NB4 (cell line): ENCODE data around the gene GLT6D1.

Experiments used
- MYC ChIP-seq: IDR thresholded peaks from 2 replicates; pipeline ENCODE4 v1.6.1; 2011; ENCODE audit warnings: low read depth, low read length
- POLR2A ChIP-seq: IDR thresholded peaks from 2 replicates; pipeline ENCODE4 v1.6.1; 2011; ENCODE audit warnings: mild to moderate bottlenecking; ENCODE audit not compliant: insufficient read length; ENCODE audit errors: extremely low read depth
- TF ChIP-seq, protein P1 (sequence below): IDR thresholded peaks from one replicate; pipeline ENCODE4 v1.5.1; 2012; ENCODE audit warnings: low read depth, low read length
- TF ChIP-seq, protein P2 (sequence below): IDR thresholded peaks from 2 replicates; pipeline ENCODE4 v1.6.1; 2011; ENCODE audit warnings: low read depth, low read length

DNA sequence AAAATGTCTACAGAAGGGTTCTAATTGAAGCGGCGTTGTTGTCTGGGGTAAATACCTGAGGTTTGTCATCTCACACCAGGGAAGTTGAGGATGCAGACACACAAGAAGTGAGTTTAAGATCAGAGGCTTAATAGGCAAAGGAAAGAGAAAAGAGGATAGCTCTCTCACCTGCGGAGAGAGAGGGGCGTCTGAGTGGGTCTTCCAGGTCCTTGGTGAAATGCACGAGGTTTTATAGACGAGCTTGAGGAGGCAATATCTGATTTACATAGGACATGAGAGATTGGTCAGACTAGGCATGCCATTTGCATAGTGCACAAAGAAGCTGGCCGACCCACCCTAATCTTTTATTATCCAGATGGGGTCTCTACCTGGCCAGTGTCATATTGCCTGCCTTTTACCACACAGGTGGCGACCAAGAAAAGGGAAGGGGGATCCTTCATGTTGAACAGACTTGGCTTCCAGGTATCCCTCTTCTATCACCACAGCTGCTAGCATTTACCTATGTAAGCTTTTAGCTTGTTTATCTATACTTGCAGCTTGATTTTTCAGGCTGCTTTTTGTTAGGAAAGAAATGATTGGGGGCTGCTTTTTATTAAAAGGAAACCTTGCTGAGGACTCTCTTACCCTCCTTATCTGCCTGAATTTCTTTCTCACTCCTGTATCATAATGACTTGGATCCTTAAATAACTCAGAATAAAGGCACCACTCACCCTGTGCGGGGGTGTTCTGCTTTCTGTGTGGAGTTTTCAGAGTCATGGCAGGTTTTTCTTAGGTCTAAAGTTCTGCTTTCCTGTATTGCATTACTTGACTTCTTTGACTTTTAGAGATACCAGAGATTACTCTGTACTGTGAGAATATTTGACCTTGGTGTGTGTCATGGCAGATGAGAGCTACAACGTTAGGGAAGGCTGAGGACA is 9.4 kb upstream of the GLT6D1 start:
- TF ChIP-seq, protein P1, sequence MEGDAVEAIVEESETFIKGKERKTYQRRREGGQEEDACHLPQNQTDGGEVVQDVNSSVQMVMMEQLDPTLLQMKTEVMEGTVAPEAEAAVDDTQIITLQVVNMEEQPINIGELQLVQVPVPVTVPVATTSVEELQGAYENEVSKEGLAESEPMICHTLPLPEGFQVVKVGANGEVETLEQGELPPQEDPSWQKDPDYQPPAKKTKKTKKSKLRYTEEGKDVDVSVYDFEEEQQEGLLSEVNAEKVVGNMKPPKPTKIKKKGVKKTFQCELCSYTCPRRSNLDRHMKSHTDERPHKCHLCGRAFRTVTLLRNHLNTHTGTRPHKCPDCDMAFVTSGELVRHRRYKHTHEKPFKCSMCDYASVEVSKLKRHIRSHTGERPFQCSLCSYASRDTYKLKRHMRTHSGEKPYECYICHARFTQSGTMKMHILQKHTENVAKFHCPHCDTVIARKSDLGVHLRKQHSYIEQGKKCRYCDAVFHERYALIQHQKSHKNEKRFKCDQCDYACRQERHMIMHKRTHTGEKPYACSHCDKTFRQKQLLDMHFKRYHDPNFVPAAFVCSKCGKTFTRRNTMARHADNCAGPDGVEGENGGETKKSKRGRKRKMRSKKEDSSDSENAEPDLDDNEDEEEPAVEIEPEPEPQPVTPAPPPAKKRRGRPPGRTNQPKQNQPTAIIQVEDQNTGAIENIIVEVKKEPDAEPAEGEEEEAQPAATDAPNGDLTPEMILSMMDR, result no peak
- TF ChIP-seq, protein P2, sequence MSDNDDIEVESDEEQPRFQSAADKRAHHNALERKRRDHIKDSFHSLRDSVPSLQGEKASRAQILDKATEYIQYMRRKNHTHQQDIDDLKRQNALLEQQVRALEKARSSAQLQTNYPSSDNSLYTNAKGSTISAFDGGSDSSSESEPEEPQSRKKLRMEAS, result no peak
- no peak for TF ChIP-seq POLR2A
- no peak for TF ChIP-seq MYC
